GM12878 (cell line): Measurements from ENCODE around the gene CNTN4. TPM values are rescaled to one million over a fixed set of nuclear protein-coding genes. Genes with fewer than 3 reads are reported as not detected.

Experiments used
- ATAC-seq: fragments of 200-7000 bp; cut with Tn5 transposase; 3 replicates; pipeline ENCODE4 v1.9.1; 2020; ENCODE audit warnings: mild to moderate bottlenecking, moderate library complexity
- BruUV-seq: library from RNA; stranded (reverse); fragments of 400-500 nt; replicated peaks from 2 replicates; lab custom pipeline; 2021; lab: Mats Ljungman, UMichigan
- CTCF ChIA-PET: fragments of 300-600 bp; sonication (Branson Sonifier 250); formaldehyde crosslinking; extraction: SDS; loops from one replicate; lab custom pipeline; 2021; ENCODE audit warnings: inconsistent platforms; lab: Yijun Ruan, JAX
- POLR2A ChIA-PET: fragments of 350-600 bp; formaldehyde crosslinking; extraction: SDS; loops from one replicate; lab custom pipeline; 2021; ENCODE audit warnings: inconsistent platforms; lab: Charles Lee
- RAD21 ChIA-PET: fragments of 300-600 bp; sonication (Branson Sonifier 250); formaldehyde crosslinking; loops from one replicate; lab custom pipeline; 2023; ENCODE audit warnings: antibody characterized with exemption; ENCODE audit not compliant: unreplicated experiment; lab: Charles Lee
- SMC1A ChIA-PET: fragments of 300-600 bp; sonication (Branson Sonifier 250); formaldehyde crosslinking; loops from one replicate; lab custom pipeline; 2023; ENCODE audit not compliant: unreplicated experiment, uncharacterized antibody; lab: Charles Lee
- DNase-seq: peaks from one replicate; pipeline ENCODE4 v3.0.0-alpha.2; 2011; ENCODE audit warnings: low read depth, low spot score
- FAIRE-seq: peaks from 3 replicates; lab custom pipeline; 2011; peaks lifted over from hg19 to GRCh38; lab: Jason Lieb, UNC
- H2AFZ ChIP-seq: 2 replicates; pipeline ENCODE4 v1.6.0; 2011; ENCODE audit warnings: low read depth, low read length, control low read depth; ENCODE audit not compliant: control insufficient read depth
- H3K27ac ChIP-seq: 2 replicates; pipeline ENCODE4 v1.5.1; 2011; ENCODE audit warnings: control low read depth; ENCODE audit not compliant: control insufficient read depth, insufficient read depth
- H3K27me3 ChIP-seq, 2 experiments: replicated peaks in 1 of 2; 2 replicates each; pipeline versions ENCODE4 v1.6.0 to v1.6.1; 2011; ENCODE audit warnings: low read length in 1 of 2; ENCODE audit not compliant: control insufficient read depth in 2 of 2, insufficient read depth in 2 of 2
- H3K36me3 ChIP-seq, 2 experiments: 2 replicates each; pipeline ENCODE4 v1.5.1; 2011; ENCODE audit warnings: low read length in 1 of 2; ENCODE audit not compliant: control insufficient read depth in 2 of 2, insufficient read depth in 2 of 2
- H3K4me1 ChIP-seq: 2 replicates; pipeline ENCODE4 v1.6.1; 2011; ENCODE audit warnings: mild to moderate bottlenecking, low read length, moderate library complexity, mixed read lengths; ENCODE audit not compliant: control insufficient read depth, insufficient read depth
- H3K4me2 ChIP-seq: 2 replicates; pipeline ENCODE4 v1.6.0; 2011; ENCODE audit warnings: control low read depth; ENCODE audit not compliant: control insufficient read depth, insufficient read depth
- H3K4me3 ChIP-seq: fragments of 200-600 bp; sonication (generic); 2 replicates; pipeline ENCODE4 v1.5.1; 2016
- H3K79me2 ChIP-seq: 2 replicates; pipeline ENCODE4 v1.6.0; 2011; ENCODE audit warnings: low read length; ENCODE audit not compliant: control insufficient read depth, insufficient read depth
- H3K9ac ChIP-seq: 2 replicates; pipeline ENCODE4 v1.8.0; 2011; ENCODE audit warnings: low read length, control low read depth, mixed read lengths; ENCODE audit not compliant: control insufficient read depth, insufficient read depth
- H3K9me3 ChIP-seq: replicated peaks from 3 replicates; pipeline ENCODE4 v1.5.1; 2011; ENCODE audit warnings: mild to moderate bottlenecking, low read length; ENCODE audit not compliant: control insufficient read depth, insufficient read depth
- H4K20me1 ChIP-seq: 2 replicates; pipeline ENCODE4 v1.6.0; 2011; ENCODE audit not compliant: control insufficient read depth, insufficient read depth
- DPF2 ChIP-seq: fragments of 450-650 bp; IDR thresholded peaks from 2 replicates; pipeline ENCODE4 v1.6.1; 2017; ENCODE audit warnings: mild to moderate bottlenecking
- EED ChIP-seq: sonication (generic); IDR thresholded peaks from 2 replicates; pipeline ENCODE4 v1.6.1; 2016; ENCODE audit warnings: antibody characterized with exemption, low read depth
- IRF4 ChIP-seq: IDR thresholded peaks from 2 replicates; pipeline ENCODE4 v1.6.1; 2011; ENCODE audit warnings: low read depth, low read length
- NFYB ChIP-seq: IDR thresholded peaks from 2 replicates; pipeline ENCODE4 v1.6.1; 2011; ENCODE audit warnings: low read depth, mild to moderate bottlenecking, low read length, improper control_type of control experiment, moderate library complexity; ENCODE audit not compliant: insufficient read depth
- NR2C2 ChIP-seq: IDR thresholded peaks from 2 replicates; pipeline ENCODE4 v1.6.1; 2011; ENCODE audit warnings: borderline replicate concordance, low read depth; ENCODE audit not compliant: control insufficient read depth, insufficient read length
- POLR2AphosphoS2 ChIP-seq: IDR thresholded peaks from 2 replicates; pipeline ENCODE4 v1.6.1; 2011; ENCODE audit warnings: low read depth, mild to moderate bottlenecking, low read length, improper control_type of control experiment, moderate library complexity
- RELA ChIP-seq: fragments of 450-650 bp; IDR thresholded peaks from 2 replicates; pipeline ENCODE4 v1.8.0; 2014; ENCODE audit warnings: borderline replicate concordance; ENCODE audit not compliant: partially characterized antibody
- SMC3 ChIP-seq: IDR thresholded peaks from 2 replicates; pipeline ENCODE4 v1.6.1; 2011; ENCODE audit warnings: low read length, improper control_type of control experiment, borderline replicate concordance
- ZNF207 ChIP-seq: fragments of 450-650 bp; IDR thresholded peaks from 2 replicates; pipeline ENCODE4 v1.6.1; 2014; ENCODE audit warnings: antibody characterized with exemption, mild to moderate bottlenecking, borderline replicate concordance
- WGBS: methylation state at CpG from one replicate; pipeline ENCODE4 v1.1.6; 2016; ENCODE audit warnings: low lambda C conversion rate; ENCODE audit not compliant: insufficient replicate concordance, insufficient coverage; ENCODE audit errors: missing lambda C conversion rate; 5-methylcytosine and 5-hydroxymethylcytosine counted together
- in situ Hi-C: fragments of 300-500 bp; cut with MboI; formaldehyde crosslinking; loops from 9 replicates; pipeline ENCODE4 v1.14.3; 2018; ENCODE audit warnings: mixed read lengths
- intact Hi-C: fragments of 100-400 bp; cut with micrococcal nuclease; formaldehyde crosslinking; loops from one replicate; pipeline ENCODE4 v1.14.2; 2022; ENCODE audit not compliant: unreplicated experiment
- polyA plus RNA-seq, 11 experiments: library from polyadenylated mRNA; depleted of rRNA in 4 of 11; unstranded in 6 of 11; stranded (reverse) in 5 of 11; fragments of >200 nt; fragmentation: Nextera tagmentation in 4 of 11; fragmentation: Illumina TruSeq in 1 of 11; extraction: Ambion mirVana in 4 of 11; extraction: Trizol in 1 of 11; gene quantifications; 1 replicate in 1 of 11; 2 replicates in 10 of 11; pipeline versions ENCODE4 v1.2.1 to v1.2.3, GENCODE V29; 2011 to 2016; ENCODE audit warnings: inconsistent platforms in 2 of 11, missing spikeins in 2 of 11, low read depth in 1 of 11
- total RNA-seq, 4 experiments: library from RNA; depleted of rRNA in 3 of 4; stranded (reverse); fragments of >200 nt in 3 of 4; fragmentation: Illumina TruSeq in 1 of 4; extraction: Trizol in 1 of 4; gene quantifications; 2 replicates each; pipeline versions ENCODE4 v1.2.1 to v1.2.3, GENCODE V29; 2013 to 2021
- TF ChIP-seq, protein P1 (sequence below): fragments of 150-350 bp; IDR thresholded peaks from 2 replicates; pipeline ENCODE4 v1.6.1; 2014; ENCODE audit warnings: mild to moderate bottlenecking, low read depth, low read length
- TF ChIP-seq, protein P2 (sequence below): IDR thresholded peaks from 2 replicates; pipeline ENCODE4 v1.6.1; 2012; ENCODE audit warnings: low read depth, low read length, improper control_type of control experiment
- TF ChIP-seq, protein P3 (sequence below): fragments of 450-650 bp; IDR thresholded peaks from 2 replicates; pipeline ENCODE4 v1.6.1; 2017; ENCODE audit warnings: antibody characterized with exemption, mild to moderate bottlenecking, moderate library complexity
- TF ChIP-seq, protein P4 (sequence below): fragments of 450-650 bp; IDR thresholded peaks from 2 replicates; pipeline ENCODE4 v1.6.1; 2016; ENCODE audit warnings: mild to moderate bottlenecking, moderate library complexity, borderline replicate concordance
- TF ChIP-seq, protein P5 (sequence below): IDR thresholded peaks from 2 replicates; pipeline ENCODE4 v1.6.1; 2012; ENCODE audit warnings: low read depth, low read length, improper control_type of control experiment

Gene CNTN4
- total and polyA plus RNA-seq, 10 of the 15 experiments (the other 5 are each of a cell fraction or from before 2014, with no cell fraction given), result 0.05 to 0.43 (median 0.15) TPM; not detected in 1

DNA sequence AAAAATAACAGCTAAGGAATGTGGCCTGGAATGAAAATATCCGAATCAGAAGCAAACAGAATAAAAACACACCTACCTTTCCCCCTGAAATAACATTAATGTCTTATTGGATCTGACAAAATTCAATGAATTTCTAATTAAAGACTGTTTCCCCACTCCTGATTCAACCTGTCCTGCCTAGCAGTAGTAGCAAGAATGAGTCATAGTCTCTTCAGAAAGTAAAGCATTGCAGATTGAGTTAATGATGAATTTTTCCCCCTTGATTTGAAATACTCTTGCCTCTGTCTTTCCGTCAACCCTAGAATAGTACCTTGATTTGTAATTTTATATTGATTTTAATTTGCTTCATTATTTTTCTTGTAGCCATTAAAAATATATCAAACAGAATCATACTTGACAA is 212.4 kb downstream of the CNTN4 start (continued):
- TF ChIP-seq, protein P1, sequence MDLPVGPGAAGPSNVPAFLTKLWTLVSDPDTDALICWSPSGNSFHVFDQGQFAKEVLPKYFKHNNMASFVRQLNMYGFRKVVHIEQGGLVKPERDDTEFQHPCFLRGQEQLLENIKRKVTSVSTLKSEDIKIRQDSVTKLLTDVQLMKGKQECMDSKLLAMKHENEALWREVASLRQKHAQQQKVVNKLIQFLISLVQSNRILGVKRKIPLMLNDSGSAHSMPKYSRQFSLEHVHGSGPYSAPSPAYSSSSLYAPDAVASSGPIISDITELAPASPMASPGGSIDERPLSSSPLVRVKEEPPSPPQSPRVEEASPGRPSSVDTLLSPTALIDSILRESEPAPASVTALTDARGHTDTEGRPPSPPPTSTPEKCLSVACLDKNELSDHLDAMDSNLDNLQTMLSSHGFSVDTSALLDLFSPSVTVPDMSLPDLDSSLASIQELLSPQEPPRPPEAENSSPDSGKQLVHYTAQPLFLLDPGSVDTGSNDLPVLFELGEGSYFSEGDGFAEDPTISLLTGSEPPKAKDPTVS, result no peak
- TF ChIP-seq ZNF207, result no peak
- TF ChIP-seq, protein P2, sequence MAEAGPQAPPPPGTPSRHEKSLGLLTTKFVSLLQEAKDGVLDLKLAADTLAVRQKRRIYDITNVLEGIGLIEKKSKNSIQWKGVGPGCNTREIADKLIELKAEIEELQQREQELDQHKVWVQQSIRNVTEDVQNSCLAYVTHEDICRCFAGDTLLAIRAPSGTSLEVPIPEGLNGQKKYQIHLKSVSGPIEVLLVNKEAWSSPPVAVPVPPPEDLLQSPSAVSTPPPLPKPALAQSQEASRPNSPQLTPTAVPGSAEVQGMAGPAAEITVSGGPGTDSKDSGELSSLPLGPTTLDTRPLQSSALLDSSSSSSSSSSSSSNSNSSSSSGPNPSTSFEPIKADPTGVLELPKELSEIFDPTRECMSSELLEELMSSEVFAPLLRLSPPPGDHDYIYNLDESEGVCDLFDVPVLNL, result no peak
- TF ChIP-seq POLR2AphosphoS2, result no peak
- no peak for TF ChIP-seq NFYB
- TF ChIP-seq IRF4, result no peak
- no peak for TF ChIP-seq SMC3

DNA sequence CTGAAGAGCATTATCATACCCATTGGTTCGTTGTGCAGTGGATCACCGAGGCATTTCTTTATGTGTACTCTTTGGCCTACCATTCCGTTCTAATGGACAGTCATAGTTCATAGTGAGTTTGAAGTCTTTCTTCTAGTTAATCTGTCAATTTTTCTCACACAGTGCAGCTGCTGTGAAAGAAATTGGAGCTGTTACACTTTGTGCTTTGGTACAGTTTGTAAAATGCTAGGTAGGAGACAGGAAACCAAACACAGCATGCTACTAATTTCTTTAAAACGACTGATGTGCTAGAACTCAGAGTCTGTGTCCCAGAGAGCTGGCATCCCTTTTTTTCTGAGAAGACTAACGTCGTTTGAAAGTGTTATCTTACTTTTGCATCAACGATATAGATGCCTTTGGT is 218.9 kb downstream of the CNTN4 start:
- Histone ChIP-seq H3K4me2 (no peak overlapping the region), H3K9ac (no peak overlapping the region), H4K20me1 (no peaks in the 10 kb centered on the region), H3K4me3 (no peak overlapping the region), H3K9me3 (no peaks in the 10 kb centered on the region), H3K36me3 (no peaks in the 10 kb centered on the region), H3K27ac (no peak overlapping the region), H3K4me1 (no peaks in the 10 kb centered on the region), H3K79me2 (no peaks in the 10 kb centered on the region), H3K27me3 (no peaks in the 10 kb centered on the region), H2AFZ (no peak overlapping the region)
- ChIA-PET SMC1A (interaction anchor here (0.7 kb wide), 1 partner anchor 10 kb away, joined by 3 read pairs; no protein-coding TSS in a partner anchor), POLR2A (no interaction called here), RAD21 (no interaction called here), CTCF (no interaction called here)
- intact Hi-C loops, result no loop called here
- FAIRE-seq (no peak), DNase-seq (no peak), ATAC-seq (no peak)
- in situ Hi-C loops, result no loop called here
- BruUV-seq, result no TSS peak
- 7% methylated on average over 7 of the region's 7 CpGs for WGBS
- TF ChIP-seq NR2C2, result no peak
- TF ChIP-seq EED, result no peak
- TF ChIP-seq RELA, result no peak
- TF ChIP-seq, protein P3, sequence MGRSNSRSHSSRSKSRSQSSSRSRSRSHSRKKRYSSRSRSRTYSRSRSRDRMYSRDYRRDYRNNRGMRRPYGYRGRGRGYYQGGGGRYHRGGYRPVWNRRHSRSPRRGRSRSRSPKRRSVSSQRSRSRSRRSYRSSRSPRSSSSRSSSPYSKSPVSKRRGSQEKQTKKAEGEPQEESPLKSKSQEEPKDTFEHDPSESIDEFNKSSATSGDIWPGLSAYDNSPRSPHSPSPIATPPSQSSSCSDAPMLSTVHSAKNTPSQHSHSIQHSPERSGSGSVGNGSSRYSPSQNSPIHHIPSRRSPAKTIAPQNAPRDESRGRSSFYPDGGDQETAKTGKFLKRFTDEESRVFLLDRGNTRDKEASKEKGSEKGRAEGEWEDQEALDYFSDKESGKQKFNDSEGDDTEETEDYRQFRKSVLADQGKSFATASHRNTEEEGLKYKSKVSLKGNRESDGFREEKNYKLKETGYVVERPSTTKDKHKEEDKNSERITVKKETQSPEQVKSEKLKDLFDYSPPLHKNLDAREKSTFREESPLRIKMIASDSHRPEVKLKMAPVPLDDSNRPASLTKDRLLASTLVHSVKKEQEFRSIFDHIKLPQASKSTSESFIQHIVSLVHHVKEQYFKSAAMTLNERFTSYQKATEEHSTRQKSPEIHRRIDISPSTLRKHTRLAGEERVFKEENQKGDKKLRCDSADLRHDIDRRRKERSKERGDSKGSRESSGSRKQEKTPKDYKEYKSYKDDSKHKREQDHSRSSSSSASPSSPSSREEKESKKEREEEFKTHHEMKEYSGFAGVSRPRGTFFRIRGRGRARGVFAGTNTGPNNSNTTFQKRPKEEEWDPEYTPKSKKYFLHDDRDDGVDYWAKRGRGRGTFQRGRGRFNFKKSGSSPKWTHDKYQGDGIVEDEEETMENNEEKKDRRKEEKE, result no peak
- TF ChIP-seq, protein P4, sequence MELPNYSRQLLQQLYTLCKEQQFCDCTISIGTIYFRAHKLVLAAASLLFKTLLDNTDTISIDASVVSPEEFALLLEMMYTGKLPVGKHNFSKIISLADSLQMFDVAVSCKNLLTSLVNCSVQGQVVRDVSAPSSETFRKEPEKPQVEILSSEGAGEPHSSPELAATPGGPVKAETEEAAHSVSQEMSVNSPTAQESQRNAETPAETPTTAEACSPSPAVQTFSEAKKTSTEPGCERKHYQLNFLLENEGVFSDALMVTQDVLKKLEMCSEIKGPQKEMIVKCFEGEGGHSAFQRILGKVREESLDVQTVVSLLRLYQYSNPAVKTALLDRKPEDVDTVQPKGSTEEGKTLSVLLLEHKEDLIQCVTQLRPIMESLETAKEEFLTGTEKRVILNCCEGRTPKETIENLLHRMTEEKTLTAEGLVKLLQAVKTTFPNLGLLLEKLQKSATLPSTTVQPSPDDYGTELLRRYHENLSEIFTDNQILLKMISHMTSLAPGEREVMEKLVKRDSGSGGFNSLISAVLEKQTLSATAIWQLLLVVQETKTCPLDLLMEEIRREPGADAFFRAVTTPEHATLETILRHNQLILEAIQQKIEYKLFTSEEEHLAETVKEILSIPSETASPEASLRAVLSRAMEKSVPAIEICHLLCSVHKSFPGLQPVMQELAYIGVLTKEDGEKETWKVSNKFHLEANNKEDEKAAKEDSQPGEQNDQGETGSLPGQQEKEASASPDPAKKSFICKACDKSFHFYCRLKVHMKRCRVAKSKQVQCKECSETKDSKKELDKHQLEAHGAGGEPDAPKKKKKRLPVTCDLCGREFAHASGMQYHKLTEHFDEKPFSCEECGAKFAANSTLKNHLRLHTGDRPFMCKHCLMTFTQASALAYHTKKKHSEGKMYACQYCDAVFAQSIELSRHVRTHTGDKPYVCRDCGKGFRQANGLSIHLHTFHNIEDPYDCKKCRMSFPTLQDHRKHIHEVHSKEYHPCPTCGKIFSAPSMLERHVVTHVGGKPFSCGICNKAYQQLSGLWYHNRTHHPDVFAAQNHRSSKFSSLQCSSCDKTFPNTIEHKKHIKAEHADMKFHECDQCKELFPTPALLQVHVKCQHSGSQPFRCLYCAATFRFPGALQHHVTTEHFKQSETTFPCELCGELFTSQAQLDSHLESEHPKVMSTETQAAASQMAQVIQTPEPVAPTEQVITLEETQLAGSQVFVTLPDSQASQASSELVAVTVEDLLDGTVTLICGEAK, result no peak
- TF ChIP-seq, protein P5, sequence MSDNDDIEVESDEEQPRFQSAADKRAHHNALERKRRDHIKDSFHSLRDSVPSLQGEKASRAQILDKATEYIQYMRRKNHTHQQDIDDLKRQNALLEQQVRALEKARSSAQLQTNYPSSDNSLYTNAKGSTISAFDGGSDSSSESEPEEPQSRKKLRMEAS, result no peak
- no peak for TF ChIP-seq DPF2
